Measurements from ENCODE around the gene LRMDA.

LRMDA gene

GRCh38 chr10:76316234-76316633 lies 884.8 kb downstream of the LRMDA start:
- no peak for DNase-seq
- H3K79me2 ChIP-seq (ENCODE audit: insufficient read depth, low read length), result no peaks in the 10 kb centered on the region
- no peak overlapping the region for H3K4me3 ChIP-seq (ENCODE audit: low read depth in 1 of 2, low read length in 2 of 2)
- no peak overlapping the region for H3K27ac ChIP-seq (ENCODE audit: low read length)
- TF ChIP-seq, protein P1, sequence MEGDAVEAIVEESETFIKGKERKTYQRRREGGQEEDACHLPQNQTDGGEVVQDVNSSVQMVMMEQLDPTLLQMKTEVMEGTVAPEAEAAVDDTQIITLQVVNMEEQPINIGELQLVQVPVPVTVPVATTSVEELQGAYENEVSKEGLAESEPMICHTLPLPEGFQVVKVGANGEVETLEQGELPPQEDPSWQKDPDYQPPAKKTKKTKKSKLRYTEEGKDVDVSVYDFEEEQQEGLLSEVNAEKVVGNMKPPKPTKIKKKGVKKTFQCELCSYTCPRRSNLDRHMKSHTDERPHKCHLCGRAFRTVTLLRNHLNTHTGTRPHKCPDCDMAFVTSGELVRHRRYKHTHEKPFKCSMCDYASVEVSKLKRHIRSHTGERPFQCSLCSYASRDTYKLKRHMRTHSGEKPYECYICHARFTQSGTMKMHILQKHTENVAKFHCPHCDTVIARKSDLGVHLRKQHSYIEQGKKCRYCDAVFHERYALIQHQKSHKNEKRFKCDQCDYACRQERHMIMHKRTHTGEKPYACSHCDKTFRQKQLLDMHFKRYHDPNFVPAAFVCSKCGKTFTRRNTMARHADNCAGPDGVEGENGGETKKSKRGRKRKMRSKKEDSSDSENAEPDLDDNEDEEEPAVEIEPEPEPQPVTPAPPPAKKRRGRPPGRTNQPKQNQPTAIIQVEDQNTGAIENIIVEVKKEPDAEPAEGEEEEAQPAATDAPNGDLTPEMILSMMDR (IDR thresholded peaks at IDR 0.05; ENCODE audit: borderline replicate concordance, extremely low read depth, low read length, poor library complexity, severe bottlenecking), result no peak
- TF ChIP-seq EZH2 (IDR thresholded peaks at IDR 0.05; ENCODE audit: borderline replicate concordance, low read depth, low read length, severe bottlenecking), result no peak
- H2AFZ ChIP-seq (ENCODE audit: low read depth, low read length), result no peak overlapping the region
- H3K36me3 ChIP-seq (ENCODE audit: insufficient read depth, low read length), result no peaks in the 10 kb centered on the region
- H3K27me3 ChIP-seq (ENCODE audit: insufficient read depth, low read length, poor library complexity), result no peaks in the 10 kb centered on the region
- H3K9ac ChIP-seq (ENCODE audit: low read depth, low read length), result no peak overlapping the region
- H4K20me1 ChIP-seq (ENCODE audit: insufficient read depth, low read length), result no peaks in the 10 kb centered on the region
- no peaks in the 10 kb centered on the region for H3K9me3 ChIP-seq (ENCODE audit: insufficient read depth, low read length, severe bottlenecking)
- no peak for ATAC-seq (ENCODE audit: insufficient read depth, low read depth)
- H3K4me2 ChIP-seq (ENCODE audit: insufficient read depth, low read length), result no peak overlapping the region
- H3K4me1 ChIP-seq (ENCODE audit: insufficient read depth, low read length), result no peaks in the 10 kb centered on the region

GRCh38 chr10:76317078-76317477 lies 885.7 kb downstream of the LRMDA start:
- H3K9ac ChIP-seq (ENCODE audit: low read depth, low read length), result no peak overlapping the region
- no peak overlapping the region for H3K27ac ChIP-seq (ENCODE audit: low read length)
- no peak overlapping the region for H3K4me3 ChIP-seq (ENCODE audit: low read depth in 1 of 2, low read length in 2 of 2)
- DNase-seq (no peak), ATAC-seq (ENCODE audit: insufficient read depth, low read depth) (no peak)
- H3K27me3 ChIP-seq (ENCODE audit: insufficient read depth, low read length, poor library complexity), result no peaks in the 10 kb centered on the region
- no peaks in the 10 kb centered on the region for H3K36me3 ChIP-seq (ENCODE audit: insufficient read depth, low read length)
- no peaks in the 10 kb centered on the region for H3K9me3 ChIP-seq (ENCODE audit: insufficient read depth, low read length, severe bottlenecking)
- H2AFZ ChIP-seq (ENCODE audit: low read depth, low read length), result no peak overlapping the region
- no peak for TF ChIP-seq EZH2 (IDR thresholded peaks at IDR 0.05; ENCODE audit: borderline replicate concordance, low read depth, low read length, severe bottlenecking)
- TF ChIP-seq, protein P1 (IDR thresholded peaks at IDR 0.05; ENCODE audit: borderline replicate concordance, extremely low read depth, low read length, poor library complexity, severe bottlenecking), result no peak
- H3K79me2 ChIP-seq (ENCODE audit: insufficient read depth, low read length), result no peaks in the 10 kb centered on the region
- H3K4me1 ChIP-seq (ENCODE audit: insufficient read depth, low read length), result no peaks in the 10 kb centered on the region
- H4K20me1 ChIP-seq (ENCODE audit: insufficient read depth, low read length), result no peaks in the 10 kb centered on the region
- no peak overlapping the region for H3K4me2 ChIP-seq (ENCODE audit: insufficient read depth, low read length)

- no peaks in the 10 kb centered on the region for H3K36me3 ChIP-seq (ENCODE audit: insufficient read depth, low read length)
- H3K27ac ChIP-seq (ENCODE audit: low read length), result no peak overlapping the region
- DNase-seq (no peak), ATAC-seq (ENCODE audit: insufficient read depth, low read depth) (no peak)
- H3K79me2 ChIP-seq (ENCODE audit: insufficient read depth, low read length), result no peaks in the 10 kb centered on the region
- no peak for TF ChIP-seq EZH2 (IDR thresholded peaks at IDR 0.05; ENCODE audit: borderline replicate concordance, low read depth, low read length, severe bottlenecking)
- TF ChIP-seq, protein P1 (IDR thresholded peaks at IDR 0.05; ENCODE audit: borderline replicate concordance, extremely low read depth, low read length, poor library complexity, severe bottlenecking), result no peak
- no peaks in the 10 kb centered on the region for H3K9me3 ChIP-seq (ENCODE audit: insufficient read depth, low read length, severe bottlenecking)
- no peak overlapping the region for H3K9ac ChIP-seq (ENCODE audit: low read depth, low read length)
- no peak overlapping the region; the same call in 1 of the 2 replicates for H2AFZ ChIP-seq (ENCODE audit: low read depth, low read length)
- H4K20me1 ChIP-seq (ENCODE audit: insufficient read depth, low read length), result no peaks in the 10 kb centered on the region
- H3K4me3 ChIP-seq (ENCODE audit: low read depth in 1 of 2, low read length in 2 of 2), result no peak overlapping the region
- H3K27me3 ChIP-seq (ENCODE audit: insufficient read depth, low read length, poor library complexity), result no peaks in the 10 kb centered on the region
- H3K4me1 ChIP-seq (ENCODE audit: insufficient read depth, low read length), result no peaks in the 10 kb centered on the region
- H3K4me2 ChIP-seq (ENCODE audit: insufficient read depth, low read length), result no peak overlapping the region
Observed at GRCh38 chr10:76318211-76318610, 886.8 kb downstream of the LRMDA start.

DNA sequence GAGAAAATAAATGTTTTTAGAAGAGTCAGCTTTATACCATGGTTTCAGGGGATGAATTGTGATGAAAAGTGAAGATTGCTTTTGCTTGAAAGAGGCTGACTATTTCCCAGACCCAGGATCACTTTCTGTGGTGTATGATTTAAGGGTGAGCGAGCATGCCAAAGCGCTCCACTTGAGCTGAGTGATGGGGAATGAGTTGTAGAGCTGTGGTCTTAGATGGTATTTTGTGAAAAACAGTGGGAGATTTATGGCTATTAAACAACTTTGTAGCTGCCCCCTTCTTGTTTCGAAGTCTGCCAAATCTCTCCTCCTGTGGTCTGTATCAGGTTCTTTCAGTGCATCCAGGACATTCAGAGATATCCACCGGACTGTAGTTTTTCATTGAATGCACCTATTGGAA lies 888.2 kb downstream of the LRMDA start:
- DNase-seq, result no peak
- no peak overlapping the region for H3K27ac ChIP-seq (ENCODE audit: low read length)
- TF ChIP-seq, protein P1 (IDR thresholded peaks at IDR 0.05; ENCODE audit: borderline replicate concordance, extremely low read depth, low read length, poor library complexity, severe bottlenecking), result no peak
- TF ChIP-seq EZH2 (IDR thresholded peaks at IDR 0.05; ENCODE audit: borderline replicate concordance, low read depth, low read length, severe bottlenecking), result no peak
- no peak overlapping the region for H3K9ac ChIP-seq (ENCODE audit: low read depth, low read length)
- no peak overlapping the region for H3K4me3 ChIP-seq (ENCODE audit: low read depth in 1 of 2, low read length in 2 of 2)
- no peaks in the 10 kb centered on the region for H3K4me1 ChIP-seq (ENCODE audit: insufficient read depth, low read length)
- ATAC-seq (ENCODE audit: insufficient read depth, low read depth), result no peak
- no peak overlapping the region for H3K4me2 ChIP-seq (ENCODE audit: insufficient read depth, low read length)
- no peaks in the 10 kb centered on the region for H3K36me3 ChIP-seq (ENCODE audit: insufficient read depth, low read length)
- H3K27me3 ChIP-seq (ENCODE audit: insufficient read depth, low read length, poor library complexity), result no peaks in the 10 kb centered on the region
- H3K79me2 ChIP-seq (ENCODE audit: insufficient read depth, low read length), result no peaks in the 10 kb centered on the region
- H2AFZ ChIP-seq (ENCODE audit: low read depth, low read length), result no peak overlapping the region
- H4K20me1 ChIP-seq (ENCODE audit: insufficient read depth, low read length), result no peaks in the 10 kb centered on the region
- no peaks in the 10 kb centered on the region for H3K9me3 ChIP-seq (ENCODE audit: insufficient read depth, low read length, severe bottlenecking)

Measured in DND-41 (cell line).